ENCODE results near the gene C13orf46. TPM values are rescaled to one million over a fixed set of nuclear protein-coding genes. Genes with fewer than 3 reads are reported as not detected.

The C13orf46 gene
- total RNA-seq, 3 donors from 2014 or later = 0.16 to 0.73 (median 0.66) TPM

DNA sequence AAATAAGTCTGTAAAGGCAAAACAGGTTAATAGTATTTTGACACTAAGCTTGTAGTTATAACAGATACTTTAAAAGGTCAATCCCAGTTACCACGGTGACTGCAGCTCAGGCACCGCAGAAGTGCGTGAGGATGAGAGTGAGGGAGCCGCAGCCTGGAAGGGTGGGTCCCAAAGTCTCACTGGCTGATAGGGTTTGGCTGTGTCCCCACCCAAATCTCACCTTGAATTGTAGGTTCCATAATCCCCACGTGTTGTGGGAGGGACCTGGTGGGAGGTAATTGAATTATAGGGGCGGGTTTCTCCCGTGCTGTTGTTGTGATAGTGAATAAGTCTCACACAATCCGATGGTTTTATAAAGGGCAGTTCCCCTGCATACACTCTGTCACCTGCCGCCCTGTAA, 70.0 kb downstream of the C13orf46 start:
- Histone ChIP-seq H3K27ac (no peak overlapping the region), H3K4me3 (no peak overlapping the region), H3K36me3 (no peaks in the 10 kb centered on the region), H3K9me3 (no peaks in the 10 kb centered on the region), H3K27me3 (no peaks in the 10 kb centered on the region), H3K4me1 (no peaks in the 10 kb centered on the region)
- TF ChIP-seq POLR2A (IDR thresholded peaks at IDR 0.05) (no peak), POLR2AphosphoS5 (IDR thresholded peaks at IDR 0.05) (no peak)
- TF ChIP-seq, protein P1, sequence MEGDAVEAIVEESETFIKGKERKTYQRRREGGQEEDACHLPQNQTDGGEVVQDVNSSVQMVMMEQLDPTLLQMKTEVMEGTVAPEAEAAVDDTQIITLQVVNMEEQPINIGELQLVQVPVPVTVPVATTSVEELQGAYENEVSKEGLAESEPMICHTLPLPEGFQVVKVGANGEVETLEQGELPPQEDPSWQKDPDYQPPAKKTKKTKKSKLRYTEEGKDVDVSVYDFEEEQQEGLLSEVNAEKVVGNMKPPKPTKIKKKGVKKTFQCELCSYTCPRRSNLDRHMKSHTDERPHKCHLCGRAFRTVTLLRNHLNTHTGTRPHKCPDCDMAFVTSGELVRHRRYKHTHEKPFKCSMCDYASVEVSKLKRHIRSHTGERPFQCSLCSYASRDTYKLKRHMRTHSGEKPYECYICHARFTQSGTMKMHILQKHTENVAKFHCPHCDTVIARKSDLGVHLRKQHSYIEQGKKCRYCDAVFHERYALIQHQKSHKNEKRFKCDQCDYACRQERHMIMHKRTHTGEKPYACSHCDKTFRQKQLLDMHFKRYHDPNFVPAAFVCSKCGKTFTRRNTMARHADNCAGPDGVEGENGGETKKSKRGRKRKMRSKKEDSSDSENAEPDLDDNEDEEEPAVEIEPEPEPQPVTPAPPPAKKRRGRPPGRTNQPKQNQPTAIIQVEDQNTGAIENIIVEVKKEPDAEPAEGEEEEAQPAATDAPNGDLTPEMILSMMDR (IDR thresholded peaks at IDR 0.05) = no peak
- intact Hi-C loops (cut with DNase I; ENCODE audit: low total_unique reads) = no loop called here
- peak in 1 of 2 donors; percentile 10 for DNase-seq (ENCODE audit: low spot score in 2 of 2)

Other genes starting within 250 kb of the C13orf46 start
- gene TMEM255B, start 214.8 kb downstream of the C13orf46 start, total RNA-seq = 10 to 100 TPM in 1 of 3 donors, 1 to 10 TPM in 2; 2.3 to 11.8 (median 5.2) TPM
- 100 to 1,000 TPM in 2 of 3 donors, 10 to 100 TPM in 1; 85.9 to 146 (median 103) TPM for gene GAS6, start 110.0 kb downstream of the C13orf46 start, total RNA-seq
- 10 to 100 TPM; 14.2 to 54.9 (median 31.5) TPM for gene RASA3, start 158.5 kb upstream of the C13orf46 start, total RNA-seq
- not detected for gene CFAP97D2, start 205.2 kb upstream of the C13orf46 start, total RNA-seq